Osteocyte (in vitro differentiated cells): ENCODE data around the gene STIM2. TPM values are rescaled to one million over a fixed set of nuclear protein-coding genes. Genes with fewer than 3 reads are reported as not detected.
"Not testable (repeated sequence)": the region's sequence is repeated elsewhere in the genome, so short reads cannot be mapped to it uniquely, and the experiment has no call there.

Experiments
- DNase-seq: peaks from one replicate; pipeline ENCODE4 v3.0.0; 2021; ENCODE audit warnings: mixed read lengths; ENCODE audit not compliant: unreplicated experiment; ENCODE audit errors: extremely low spot score
- H3K27ac Mint-ChIP-seq: one replicate; pipeline ENCODE4 v1.8.0; 2021; ENCODE audit warnings: mild to moderate bottlenecking, mixed read lengths; ENCODE audit not compliant: unreplicated experiment
- H3K27me3 Mint-ChIP-seq: one replicate; pipeline ENCODE4 v1.8.0; 2021; ENCODE audit warnings: mixed read lengths; ENCODE audit not compliant: unreplicated experiment
- H3K36me3 Mint-ChIP-seq: one replicate; pipeline ENCODE4 v1.8.0; 2021; ENCODE audit warnings: mixed read lengths; ENCODE audit not compliant: unreplicated experiment
- H3K4me1 Mint-ChIP-seq: one replicate; pipeline ENCODE4 v1.8.0; 2021; ENCODE audit warnings: mixed read lengths; ENCODE audit not compliant: unreplicated experiment
- H3K4me3 Mint-ChIP-seq: one replicate; pipeline ENCODE4 v1.8.0; 2021; ENCODE audit warnings: mild to moderate bottlenecking, moderate library complexity, mixed read lengths; ENCODE audit not compliant: unreplicated experiment
- H3K9me3 Mint-ChIP-seq: one replicate; pipeline ENCODE4 v1.8.0; 2021; ENCODE audit warnings: mixed read lengths; ENCODE audit not compliant: unreplicated experiment
- total RNA-seq: library from RNA; stranded (reverse); gene quantifications from 2 replicates; pipeline ENCODE4 v1.2.1, GENCODE V29; 2021
- TF ChIP-seq, protein P1 (sequence below): fragments of 200-600 bp; sonication (generic); IDR thresholded peaks from 2 replicates; pipeline ENCODE4 v1.5.0; 2021; ENCODE audit warnings: antibody characterized with exemption, mild to moderate bottlenecking, moderate library complexity

Gene STIM2
- total RNA-seq, 1 donor from 2014 or later = 14.1 TPM

GRCh38 chr4:26826721-26827120, 33.9 kb upstream of the STIM2 start:
- Mint-ChIP-seq H3K27me3 (no peaks in the 10 kb centered on the region), H3K27ac (no peak overlapping the region), H3K36me3 (no peaks in the 10 kb centered on the region), H3K4me1 (no peaks in the 10 kb centered on the region), H3K9me3 (no peaks in the 10 kb centered on the region), H3K4me3 (no peak overlapping the region)
- TF ChIP-seq, protein P1, sequence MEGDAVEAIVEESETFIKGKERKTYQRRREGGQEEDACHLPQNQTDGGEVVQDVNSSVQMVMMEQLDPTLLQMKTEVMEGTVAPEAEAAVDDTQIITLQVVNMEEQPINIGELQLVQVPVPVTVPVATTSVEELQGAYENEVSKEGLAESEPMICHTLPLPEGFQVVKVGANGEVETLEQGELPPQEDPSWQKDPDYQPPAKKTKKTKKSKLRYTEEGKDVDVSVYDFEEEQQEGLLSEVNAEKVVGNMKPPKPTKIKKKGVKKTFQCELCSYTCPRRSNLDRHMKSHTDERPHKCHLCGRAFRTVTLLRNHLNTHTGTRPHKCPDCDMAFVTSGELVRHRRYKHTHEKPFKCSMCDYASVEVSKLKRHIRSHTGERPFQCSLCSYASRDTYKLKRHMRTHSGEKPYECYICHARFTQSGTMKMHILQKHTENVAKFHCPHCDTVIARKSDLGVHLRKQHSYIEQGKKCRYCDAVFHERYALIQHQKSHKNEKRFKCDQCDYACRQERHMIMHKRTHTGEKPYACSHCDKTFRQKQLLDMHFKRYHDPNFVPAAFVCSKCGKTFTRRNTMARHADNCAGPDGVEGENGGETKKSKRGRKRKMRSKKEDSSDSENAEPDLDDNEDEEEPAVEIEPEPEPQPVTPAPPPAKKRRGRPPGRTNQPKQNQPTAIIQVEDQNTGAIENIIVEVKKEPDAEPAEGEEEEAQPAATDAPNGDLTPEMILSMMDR = no peak
- DNase-seq = no peak

DNA sequence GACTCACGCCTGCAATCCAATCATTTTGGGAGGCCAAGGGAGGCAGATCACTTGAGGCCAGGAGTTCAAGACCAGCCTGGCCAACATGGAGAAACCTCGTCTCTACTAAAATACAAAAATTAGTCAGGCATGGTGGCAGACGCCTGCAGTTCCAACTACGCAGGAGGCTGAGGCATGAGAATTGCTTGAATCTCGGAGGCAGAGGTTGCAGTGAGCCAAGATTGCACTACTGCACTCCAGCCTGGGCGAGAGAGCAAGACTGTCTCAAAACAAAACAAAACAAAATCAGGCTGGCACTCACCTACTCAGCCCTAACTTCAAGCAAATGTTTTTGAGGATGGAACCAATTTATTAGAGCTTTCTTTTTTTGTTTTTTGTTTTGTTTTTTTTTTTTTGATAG, 33.3 kb upstream of the STIM2 start:
- H3K27ac Mint-ChIP-seq, H3K27me3 Mint-ChIP-seq, H3K4me1 Mint-ChIP-seq, H3K36me3 Mint-ChIP-seq, DNase-seq, H3K9me3 Mint-ChIP-seq, H3K4me3 Mint-ChIP-seq: not testable (repeated sequence)

DNA sequence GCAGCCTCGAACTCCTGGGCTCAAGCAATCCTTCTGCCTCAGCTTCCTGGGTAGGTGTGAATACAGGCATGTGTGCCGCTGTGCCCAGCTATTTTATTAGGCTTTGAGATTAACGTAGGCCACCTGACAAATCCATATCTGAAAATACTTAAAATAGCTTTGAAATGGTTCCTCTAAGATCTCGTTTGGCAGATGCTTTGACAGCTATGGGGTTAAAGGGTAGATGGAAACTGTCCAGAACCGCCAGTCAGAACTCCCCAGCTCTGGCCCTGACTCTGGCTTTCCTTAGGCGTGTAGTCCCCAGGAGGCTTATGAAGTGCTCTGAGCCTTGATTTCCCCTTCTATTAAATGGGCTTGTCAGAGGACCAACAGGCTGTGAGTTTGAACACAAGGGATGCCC, 32.8 kb upstream of the STIM2 start:
- Mint-ChIP-seq H3K9me3 (no peaks in the 10 kb centered on the region), H3K36me3 (no peaks in the 10 kb centered on the region), H3K4me3 (no peak overlapping the region), H3K27ac (no peak overlapping the region), H3K27me3 (no peaks in the 10 kb centered on the region), H3K4me1 (peaks cover 8% of the 10 kb centered on the region)
- DNase-seq = no peak
- TF ChIP-seq, protein P1 = no peak

DNA sequence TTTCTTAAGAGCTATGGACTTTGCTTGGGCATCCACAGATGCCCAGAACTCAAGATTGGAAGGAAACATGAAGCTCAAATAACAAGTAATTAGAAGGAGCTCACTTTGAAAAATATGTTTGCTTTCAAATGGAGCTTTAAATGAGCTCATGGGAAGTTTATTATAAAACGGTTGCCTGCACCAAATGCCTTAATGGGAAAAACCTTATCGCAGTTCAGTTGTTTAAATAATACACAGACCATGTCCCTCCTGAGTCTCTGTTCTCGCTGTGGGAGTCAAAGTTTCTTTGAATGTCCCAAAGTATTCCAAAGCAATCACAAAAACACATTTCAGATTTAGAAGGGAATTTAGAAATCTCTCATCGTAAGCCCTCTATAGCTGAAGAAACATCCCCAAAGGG, 31.6 kb upstream of the STIM2 start:
- H3K4me1 Mint-ChIP-seq = peaks cover 8% of the 10 kb centered on the region
- H3K27ac Mint-ChIP-seq = no peak overlapping the region
- no peak for DNase-seq
- no peaks in the 10 kb centered on the region for H3K27me3 Mint-ChIP-seq
- no peaks in the 10 kb centered on the region for H3K36me3 Mint-ChIP-seq
- H3K4me3 Mint-ChIP-seq = no peak overlapping the region
- TF ChIP-seq, protein P1 = no peak
- peaks cover 1% of the 10 kb centered on the region for H3K9me3 Mint-ChIP-seq

DNA sequence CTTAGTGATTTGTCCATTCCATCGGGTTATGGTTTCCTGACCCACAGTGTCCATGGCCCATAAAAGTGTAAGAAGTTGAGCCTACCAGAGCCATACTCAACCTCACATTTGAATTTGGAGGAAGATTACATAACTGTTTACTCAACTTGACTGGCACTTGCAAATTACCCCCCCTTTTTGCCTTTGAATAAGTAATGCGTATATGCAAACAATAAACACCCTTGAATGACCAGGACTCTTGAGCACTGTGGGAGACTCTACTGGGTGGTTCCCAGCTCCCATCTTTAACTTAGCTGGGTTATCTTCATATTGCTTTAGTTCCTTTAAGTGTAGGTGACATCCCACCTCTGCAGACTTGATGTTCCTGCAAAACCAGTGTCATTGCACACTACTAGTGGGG, 30.6 kb upstream of the STIM2 start:
- TF ChIP-seq, protein P1 = no peak
- peaks cover 11% of the 10 kb centered on the region for H3K9me3 Mint-ChIP-seq
- no peak for DNase-seq
- H3K4me3 Mint-ChIP-seq = no peak overlapping the region
- no peak overlapping the region for H3K27ac Mint-ChIP-seq
- H3K36me3 Mint-ChIP-seq = no peaks in the 10 kb centered on the region
- H3K27me3 Mint-ChIP-seq = no peaks in the 10 kb centered on the region
- peaks cover 8% of the 10 kb centered on the region for H3K4me1 Mint-ChIP-seq

DNA sequence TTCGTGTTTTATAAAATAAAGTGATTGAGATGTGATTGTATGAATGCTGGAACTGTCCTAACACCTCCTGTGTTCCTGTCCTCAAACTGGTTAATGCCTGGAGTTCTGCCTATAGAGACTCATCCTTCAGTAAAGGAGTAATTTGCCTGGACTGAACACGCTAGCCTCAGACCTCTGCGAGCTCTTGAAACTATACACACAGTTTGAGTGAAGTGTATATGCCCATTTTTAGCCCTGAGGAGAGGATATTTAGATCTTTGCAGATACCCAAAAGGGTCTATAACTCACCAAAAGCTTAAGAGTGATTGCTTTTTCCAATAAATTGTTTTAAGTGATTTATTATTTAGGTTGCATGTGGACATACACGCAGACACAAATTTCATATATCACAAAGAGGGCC, 29.9 kb upstream of the STIM2 start:
- Mint-ChIP-seq H3K36me3 (no peaks in the 10 kb centered on the region), H3K4me1 (peaks cover 8% of the 10 kb centered on the region), H3K9me3 (peaks cover 11% of the 10 kb centered on the region), H3K27ac (no peak overlapping the region), H3K4me3 (no peak overlapping the region), H3K27me3 (no peaks in the 10 kb centered on the region)
- DNase-seq = no peak
- TF ChIP-seq, protein P1 = no peak
